ENCODE results near the gene OTOS.

OTOS gene

GRCh38 chr2:240140511-240140910 is at the start of gene OTOS:
Gene OTOS, minus strand, starts transcription at chr2:240140658. Its CDS starts 332 bp downstream, at chr2:240140326.
- DNase-seq, result no peak

GRCh38 chr2:240189686-240190085 is 49.2 kb upstream of the OTOS start:
- DNase-seq, result no peak

- no peak for DNase-seq
Observed at GRCh38 chr2:240187989-240188590, 47.6 kb upstream of the OTOS start.

- DNase-seq, result no peak
Observed at GRCh38 chr2:240186191-240186725, 45.8 kb upstream of the OTOS start.

- no peak for DNase-seq
Observed at GRCh38 chr2:240184656-240185055, 44.2 kb upstream of the OTOS start.

GRCh38 chr2:240183875-240184590 is 43.6 kb upstream of the OTOS start:
- DNase-seq, result no peak

- no peak for DNase-seq
Observed at GRCh38 chr2:240183006-240183874, 42.8 kb upstream of the OTOS start.

GRCh38 chr2:240182476-240182875 is 42.0 kb upstream of the OTOS start:
- DNase-seq, result no peak

- DNase-seq, result no peak
Observed at GRCh38 chr2:240182001-240182400, 41.5 kb upstream of the OTOS start.

- no peak for DNase-seq
Observed at GRCh38 chr2:240179941-240180666, 39.6 kb upstream of the OTOS start.

GRCh38 chr2:240179186-240179815 is 38.8 kb upstream of the OTOS start:
- DNase-seq, result no peak

GRCh38 chr2:240178564-240178963 is 38.1 kb upstream of the OTOS start:
- DNase-seq, result no peak

- DNase-seq, result no peak
Observed at GRCh38 chr2:240174496-240174895, 34.0 kb upstream of the OTOS start.

GRCh38 chr2:240172071-240172895 is 31.8 kb upstream of the OTOS start:
- DNase-seq, result no peak

GRCh38 chr2:240170883-240171282 is 30.4 kb upstream of the OTOS start:
- no peak for DNase-seq

GRCh38 chr2:240170354-240170735 is 29.9 kb upstream of the OTOS start:
- no peak for DNase-seq

GRCh38 chr2:240169486-240170353 is 29.3 kb upstream of the OTOS start:
- no peak for DNase-seq

GRCh38 chr2:240168546-240169361 is 28.3 kb upstream of the OTOS start:
- DNase-seq, result no peak

GRCh38 chr2:240168041-240168440 is 27.6 kb upstream of the OTOS start:
- DNase-seq, result no peak

- DNase-seq, result no peak
Observed at GRCh38 chr2:240167588-240167880, 27.1 kb upstream of the OTOS start.
